ENCODE measurements around the gene PSMD4.

The PSMD4 gene

DNA sequence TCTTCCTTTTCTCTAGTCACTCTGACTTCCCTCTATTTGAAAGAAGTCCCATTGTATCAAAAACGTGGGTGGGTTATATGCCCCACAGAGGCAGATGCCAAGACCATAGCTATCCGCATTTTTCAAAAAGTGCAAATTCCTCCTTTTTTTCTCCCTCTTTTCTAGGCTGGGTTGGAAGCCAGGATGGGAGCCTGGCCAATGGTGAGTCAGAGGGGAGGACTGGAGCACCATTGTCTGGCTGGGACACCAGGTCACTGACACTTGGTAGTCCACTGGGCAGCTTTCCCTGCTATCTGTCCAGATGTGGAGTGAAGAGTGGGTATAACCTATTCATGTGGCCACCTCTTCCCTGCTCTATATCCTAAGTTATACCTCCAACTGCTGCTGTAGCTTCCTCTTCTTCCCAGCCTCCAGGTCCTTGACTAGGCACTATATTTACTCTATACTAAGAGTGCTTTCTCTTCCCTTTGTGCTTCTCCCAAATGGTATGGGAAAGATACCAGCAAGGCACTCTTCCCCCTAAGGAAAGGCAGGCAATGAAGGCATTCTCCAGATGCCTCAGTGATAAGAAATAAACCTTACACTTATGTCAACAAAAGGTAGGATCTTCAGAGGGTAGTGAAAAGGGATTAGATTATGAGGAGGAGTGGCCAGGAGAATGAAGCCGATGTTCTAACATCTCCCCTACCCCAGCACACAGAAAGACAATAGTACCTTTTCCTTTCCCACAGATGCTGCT is 59.8 kb downstream of the PSMD4 start:
- H3K4me3 ChIP-seq (ENCODE audit: low read depth, low read length): no peak overlapping the region
- TF ChIP-seq, protein P1, sequence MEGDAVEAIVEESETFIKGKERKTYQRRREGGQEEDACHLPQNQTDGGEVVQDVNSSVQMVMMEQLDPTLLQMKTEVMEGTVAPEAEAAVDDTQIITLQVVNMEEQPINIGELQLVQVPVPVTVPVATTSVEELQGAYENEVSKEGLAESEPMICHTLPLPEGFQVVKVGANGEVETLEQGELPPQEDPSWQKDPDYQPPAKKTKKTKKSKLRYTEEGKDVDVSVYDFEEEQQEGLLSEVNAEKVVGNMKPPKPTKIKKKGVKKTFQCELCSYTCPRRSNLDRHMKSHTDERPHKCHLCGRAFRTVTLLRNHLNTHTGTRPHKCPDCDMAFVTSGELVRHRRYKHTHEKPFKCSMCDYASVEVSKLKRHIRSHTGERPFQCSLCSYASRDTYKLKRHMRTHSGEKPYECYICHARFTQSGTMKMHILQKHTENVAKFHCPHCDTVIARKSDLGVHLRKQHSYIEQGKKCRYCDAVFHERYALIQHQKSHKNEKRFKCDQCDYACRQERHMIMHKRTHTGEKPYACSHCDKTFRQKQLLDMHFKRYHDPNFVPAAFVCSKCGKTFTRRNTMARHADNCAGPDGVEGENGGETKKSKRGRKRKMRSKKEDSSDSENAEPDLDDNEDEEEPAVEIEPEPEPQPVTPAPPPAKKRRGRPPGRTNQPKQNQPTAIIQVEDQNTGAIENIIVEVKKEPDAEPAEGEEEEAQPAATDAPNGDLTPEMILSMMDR (IDR thresholded peaks at IDR 0.05; ENCODE audit: insufficient read depth, low read depth, low read length, missing control alignments): no peak
- DNase-seq (ENCODE audit: low read depth): no peak

DNA sequence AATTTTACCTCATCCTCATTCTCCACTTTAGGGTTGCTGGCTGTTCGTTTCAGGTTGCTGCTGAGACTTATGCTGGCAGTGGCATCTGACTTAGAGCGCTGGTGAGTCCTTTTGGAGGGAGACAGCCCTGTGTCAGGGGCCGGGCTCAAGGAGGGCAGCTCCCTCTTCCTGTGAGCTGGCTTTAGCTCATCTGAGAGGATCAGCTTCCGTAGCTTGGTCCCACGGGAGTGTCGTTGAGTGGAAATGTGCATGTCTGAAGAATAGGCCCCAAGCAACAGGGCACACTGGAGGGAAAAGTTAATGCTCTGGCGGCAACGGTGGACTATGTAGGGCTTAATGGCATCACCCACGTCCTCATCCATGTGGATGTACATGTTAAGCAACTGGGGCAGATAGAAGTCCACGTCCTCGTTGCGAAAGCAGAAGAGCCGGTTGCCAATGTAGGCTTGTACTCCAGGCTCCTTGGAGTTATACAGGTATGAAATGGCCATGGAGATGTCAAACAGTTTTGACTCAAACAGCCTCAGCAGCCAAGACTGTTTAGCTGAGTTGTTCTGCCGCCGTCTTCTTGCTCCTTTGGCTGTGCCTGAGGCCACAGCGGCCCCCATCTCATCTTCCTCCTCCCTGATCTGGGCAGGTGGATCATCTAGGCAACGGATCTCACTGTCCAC is 61.2 kb downstream of the PSMD4 start:
- no peak overlapping the region for H3K4me3 ChIP-seq (ENCODE audit: low read depth, low read length)
- TF ChIP-seq, protein P1 (IDR thresholded peaks at IDR 0.05; ENCODE audit: insufficient read depth, low read depth, low read length, missing control alignments): no peak
- no peak for DNase-seq (ENCODE audit: low read depth)

All from GM12865 (cell line).